ENCODE data around the gene OR1D5. TPM values are rescaled to one million over a fixed set of nuclear protein-coding genes. Genes with fewer than 3 reads are reported as not detected.
"Not testable (repeated sequence)": the region's sequence is repeated elsewhere in the genome, so short reads cannot be mapped to it uniquely, and the experiment has no call there.

The OR1D5 gene
- total RNA-seq, 1 donor from 2014 or later, result not detected

GRCh38 chr17:3032258-3033247 lies 30.9 kb downstream of the OR1D5 start:
- Histone ChIP-seq H2AFZ (ENCODE audit: low read depth, low read length) (no peak overlapping the region), H3K9me3 (ENCODE audit: insufficient read depth, low read depth, low read length) (no peaks in the 10 kb centered on the region), H3K4me3 (ENCODE audit: insufficient read depth, low read depth, low read length) (no peak overlapping the region), H3K79me2 (ENCODE audit: insufficient read depth, low read length) (no peaks in the 10 kb centered on the region), H3K36me3 (ENCODE audit: insufficient read depth, low read length) (no peaks in the 10 kb centered on the region), H3K4me2 (ENCODE audit: low read length) (no peak overlapping the region), H4K20me1 (ENCODE audit: insufficient read depth, low read length) (no peaks in the 10 kb centered on the region), H3K27me3 (ENCODE audit: insufficient read depth, low read length) (peaks cover 3% of the 10 kb centered on the region), H3K27ac (ENCODE audit: low read depth, low read length) (no peak overlapping the region), H3K4me1 (ENCODE audit: insufficient read depth, low read length) (peaks cover 6% of the 10 kb centered on the region), H3K9ac (ENCODE audit: low read length) (no peak overlapping the region)
- DNase-seq (ENCODE audit: low read depth) (no peak), FAIRE-seq (no peak)
- Mint-ChIP-seq H3K27ac (ENCODE audit: unreplicated experiment) (no peak overlapping the region), H3K4me3 (ENCODE audit: unreplicated experiment) (no peak overlapping the region), H3K4me1 (ENCODE audit: low read depth, unreplicated experiment) (peaks cover 4% of the 10 kb centered on the region), H3K27me3 (ENCODE audit: low read depth, unreplicated experiment) (peaks cover 4% of the 10 kb centered on the region), H3K36me3 (ENCODE audit: low read depth, unreplicated experiment) (peaks cover 8% of the 10 kb centered on the region), H3K9me3 (ENCODE audit: unreplicated experiment) (no peaks in the 10 kb centered on the region)
- no peak for TF ChIP-seq EZH2 (IDR thresholded peaks at IDR 0.05; ENCODE audit: insufficient read depth, low read length)
- TF ChIP-seq CTCF (IDR thresholded peaks at IDR 0.05; ENCODE audit: insufficient read depth, low read depth, low read length), result no peak

DNA sequence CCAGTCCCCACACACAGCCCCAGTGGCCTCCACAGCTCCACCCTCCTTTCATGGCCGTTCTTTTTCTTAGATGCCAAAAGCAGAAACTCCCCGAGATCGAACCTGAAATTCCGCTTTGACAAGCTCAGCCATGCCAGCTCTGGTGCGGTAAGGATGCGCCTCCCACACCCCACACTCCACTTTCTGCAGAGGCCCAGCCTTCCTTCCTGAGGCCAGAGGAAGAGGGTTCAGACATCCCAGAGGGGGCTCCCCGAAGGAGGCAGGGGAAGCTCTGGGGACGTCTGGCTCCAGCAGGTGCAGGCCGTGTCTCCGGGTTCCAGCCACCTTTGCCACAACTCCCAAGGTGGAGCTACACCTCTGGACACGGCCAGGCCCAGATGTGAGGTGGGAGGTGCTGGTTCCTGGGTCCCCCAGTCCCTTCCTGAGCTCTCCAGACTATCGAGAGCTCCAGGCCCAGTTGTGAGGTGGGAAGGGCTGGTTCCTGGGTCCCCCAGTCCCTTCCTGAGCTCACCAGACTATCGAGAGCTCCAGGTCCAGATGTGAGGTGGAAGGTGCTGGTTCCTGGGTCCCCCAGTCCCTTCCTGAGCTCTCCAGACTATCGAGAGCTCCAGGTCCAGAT lies 32.4 kb downstream of the OR1D5 start:
- H3K79me2 ChIP-seq (ENCODE audit: insufficient read depth, low read length); H3K9me3 Mint-ChIP-seq (ENCODE audit: unreplicated experiment); H3K27ac Mint-ChIP-seq (ENCODE audit: unreplicated experiment); H3K27ac ChIP-seq (ENCODE audit: low read depth, low read length); H3K9ac ChIP-seq (ENCODE audit: low read length); H4K20me1 ChIP-seq (ENCODE audit: insufficient read depth, low read length); H3K4me1 ChIP-seq (ENCODE audit: insufficient read depth, low read length); H3K27me3 ChIP-seq (ENCODE audit: insufficient read depth, low read length); H3K36me3 Mint-ChIP-seq (ENCODE audit: low read depth, unreplicated experiment); H2AFZ ChIP-seq (ENCODE audit: low read depth, low read length); DNase-seq (ENCODE audit: low read depth); H3K27me3 Mint-ChIP-seq (ENCODE audit: low read depth, unreplicated experiment); H3K9me3 ChIP-seq (ENCODE audit: insufficient read depth, low read depth, low read length); H3K36me3 ChIP-seq (ENCODE audit: insufficient read depth, low read length); H3K4me3 ChIP-seq (ENCODE audit: insufficient read depth, low read depth, low read length); H3K4me1 Mint-ChIP-seq (ENCODE audit: low read depth, unreplicated experiment); H3K4me2 ChIP-seq (ENCODE audit: low read length); H3K4me3 Mint-ChIP-seq (ENCODE audit: unreplicated experiment); FAIRE-seq: not testable (repeated sequence)

DNA sequence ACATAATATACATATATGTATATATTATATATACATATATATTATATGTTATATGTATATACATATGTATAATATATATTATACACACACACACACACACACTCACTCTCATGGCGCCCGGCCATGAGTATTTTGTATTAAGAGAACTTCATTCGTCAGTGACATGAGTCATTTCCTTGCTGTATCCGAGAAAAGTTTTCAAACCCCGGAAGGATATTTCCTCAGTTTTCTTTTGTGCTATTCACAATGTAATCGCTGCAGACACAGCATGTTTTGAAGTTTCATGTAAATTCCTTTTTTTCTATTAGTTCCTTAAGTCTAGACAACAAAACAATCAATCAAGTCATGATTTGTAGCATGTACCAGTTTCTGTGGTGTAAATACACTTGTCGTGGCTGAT lies 33.3 kb downstream of the OR1D5 start:
- H3K4me2 ChIP-seq (ENCODE audit: low read length), result peak overlapping the region; percentile 59
- H3K4me1 ChIP-seq (ENCODE audit: insufficient read depth, low read length), result peaks cover 6% of the 10 kb centered on the region
- Mint-ChIP-seq H3K9me3 (ENCODE audit: unreplicated experiment) (no peaks in the 10 kb centered on the region), H3K4me1 (ENCODE audit: low read depth, unreplicated experiment) (peaks cover 4% of the 10 kb centered on the region), H3K27ac (ENCODE audit: unreplicated experiment) (no peak overlapping the region), H3K27me3 (ENCODE audit: low read depth, unreplicated experiment) (peaks cover 2% of the 10 kb centered on the region), H3K36me3 (ENCODE audit: low read depth, unreplicated experiment) (peaks cover 7% of the 10 kb centered on the region), H3K4me3 (ENCODE audit: unreplicated experiment) (no peak overlapping the region)
- no peaks in the 10 kb centered on the region for H3K9me3 ChIP-seq (ENCODE audit: insufficient read depth, low read depth, low read length)
- no peaks in the 10 kb centered on the region for H3K27me3 ChIP-seq (ENCODE audit: insufficient read depth, low read length)
- H2AFZ ChIP-seq (ENCODE audit: low read depth, low read length), result peak overlapping the region; percentile 51
- H3K79me2 ChIP-seq (ENCODE audit: insufficient read depth, low read length), result no peaks in the 10 kb centered on the region
- H3K9ac ChIP-seq (ENCODE audit: low read length), result no peak overlapping the region
- H3K4me3 ChIP-seq (ENCODE audit: insufficient read depth, low read depth, low read length), result no peak overlapping the region
- H3K36me3 ChIP-seq (ENCODE audit: insufficient read depth, low read length), result no peaks in the 10 kb centered on the region
- FAIRE-seq (no peak), DNase-seq (ENCODE audit: low read depth) (peak; percentile 66)
- TF ChIP-seq EZH2 (IDR thresholded peaks at IDR 0.05; ENCODE audit: insufficient read depth, low read length) (no peak), CTCF (IDR thresholded peaks at IDR 0.05; ENCODE audit: insufficient read depth, low read depth, low read length) (no peak)
- H4K20me1 ChIP-seq (ENCODE audit: insufficient read depth, low read length), result no peaks in the 10 kb centered on the region
- no peak overlapping the region for H3K27ac ChIP-seq (ENCODE audit: low read depth, low read length)
